Lower lobe of right lung (tissue), 2 donors: ENCODE data around the gene MC1R. TPM values are rescaled to one million over a fixed set of nuclear protein-coding genes. Genes with fewer than 3 reads are reported as not detected.
A peak's percentile ranks its signal among the peaks of the same experiment; 100 is the strongest.

Source experiments
- ATAC-seq, 2 donors: fragments of 200-7000 bp; cut with Tn5 transposase; one replicate each; pipeline ENCODE4 v1.9.1; 2020 to 2022; ENCODE audit warnings: mild to moderate bottlenecking in 2 of 2, moderate library complexity in 2 of 2
- DNase-seq: peaks from one replicate; pipeline ENCODE4 v3.0.0-alpha.2; 2020
- H3K27ac ChIP-seq: fragments of 200-600 bp; one replicate; pipeline ENCODE4 v1.8.0; 2022
- H3K27me3 ChIP-seq: fragments of 200-600 bp; one replicate; pipeline ENCODE4 v1.8.0; 2022; ENCODE audit warnings: low read depth
- H3K36me3 ChIP-seq: fragments of 200-600 bp; one replicate; pipeline ENCODE4 v1.8.0; 2022; ENCODE audit warnings: mild to moderate bottlenecking
- H3K4me1 ChIP-seq: fragments of 200-600 bp; one replicate; pipeline ENCODE4 v1.8.0; 2022
- H3K4me3 ChIP-seq: fragments of 200-600 bp; one replicate; pipeline ENCODE4 v1.8.0; 2022; ENCODE audit warnings: mild to moderate bottlenecking
- H3K9me3 ChIP-seq: fragments of 200-600 bp; one replicate; pipeline ENCODE4 v1.8.0; 2022
- CTCF ChIP-seq: fragments of 200-600 bp; IDR thresholded peaks from one replicate; pipeline ENCODE4 v1.8.0; 2022; ENCODE audit warnings: antibody characterized with exemption, mild to moderate bottlenecking
- intact Hi-C: fragments of 100-400 bp; cut with DNase I; formaldehyde crosslinking; loops from one replicate; pipeline ENCODE4 v1.11.0; 2022
- total RNA-seq: library from RNA; stranded (reverse); fragmentation: NEBNext Ultra II Directional; extraction: Animal tissue kit (Norgen Biotek cat#: 25700); gene quantifications from one replicate; pipeline ENCODE4 v1.2.1, GENCODE V29; 2021
- donor health status: DM: no; HTN: yes; CAD: no; lungs with severe emphysema.

The MC1R gene
- total RNA-seq, 1 donor from 2014 or later, result 5.3 TPM

- Histone ChIP-seq H3K9me3 (no peaks in the 10 kb centered on the region), H3K27me3 (no peaks in the 10 kb centered on the region), H3K27ac (no peak overlapping the region), H3K4me3 (no peak overlapping the region), H3K36me3 (no peaks in the 10 kb centered on the region), H3K4me1 (no peaks in the 10 kb centered on the region)
- no peak for TF ChIP-seq CTCF
- DNase-seq, result no peak
- ATAC-seq, result no peak
- intact Hi-C loops, result no loop called here
These were observed 18.3 kb downstream of the MC1R start for GRCh38 chr16:89936981-89937380.

- H3K27me3 ChIP-seq, result no peaks in the 10 kb centered on the region
- TF ChIP-seq CTCF, result no peak
- no peaks in the 10 kb centered on the region for H3K4me1 ChIP-seq
- no peaks in the 10 kb centered on the region for H3K36me3 ChIP-seq
- intact Hi-C loops, result no loop called here
- no peak overlapping the region for H3K4me3 ChIP-seq
- ATAC-seq (no peak), DNase-seq (no peak)
- H3K27ac ChIP-seq, result no peak overlapping the region
- no peaks in the 10 kb centered on the region for H3K9me3 ChIP-seq
These were observed 19.7 kb downstream of the MC1R start for GRCh38 chr16:89938175-89938885.

GRCh38 chr16:89944773-89945172, 26.1 kb downstream of the MC1R start:
- Histone ChIP-seq H3K4me1 (peaks cover 16% of the 10 kb centered on the region), H3K9me3 (no peaks in the 10 kb centered on the region), H3K27ac (no peak overlapping the region), H3K27me3 (peaks cover 17% of the 10 kb centered on the region), H3K4me3 (no peak overlapping the region), H3K36me3 (no peaks in the 10 kb centered on the region)
- intact Hi-C loops, result no loop called here
- ATAC-seq (no peak), DNase-seq (no peak)
- no peak for TF ChIP-seq CTCF

GRCh38 chr16:89945654-89946053, 27.0 kb downstream of the MC1R start:
- no peaks in the 10 kb centered on the region for H3K36me3 ChIP-seq
- H3K27ac ChIP-seq, result no peak overlapping the region
- DNase-seq (peak; percentile 67), ATAC-seq (no peak)
- intact Hi-C loops, result no loop called here
- no peaks in the 10 kb centered on the region for H3K9me3 ChIP-seq
- no peak for TF ChIP-seq CTCF
- peaks cover 17% of the 10 kb centered on the region for H3K27me3 ChIP-seq
- H3K4me1 ChIP-seq, result peaks cover 18% of the 10 kb centered on the region
- no peak overlapping the region for H3K4me3 ChIP-seq

GRCh38 chr16:89946515-89946914, 27.9 kb downstream of the MC1R start:
- no peak for TF ChIP-seq CTCF
- ATAC-seq (no peak), DNase-seq (no peak)
- Histone ChIP-seq H3K4me3 (no peak overlapping the region), H3K27ac (no peak overlapping the region), H3K4me1 (peaks cover 18% of the 10 kb centered on the region), H3K36me3 (no peaks in the 10 kb centered on the region), H3K27me3 (peaks cover 17% of the 10 kb centered on the region), H3K9me3 (no peaks in the 10 kb centered on the region)
- intact Hi-C loops, result no loop called here
